WTC11 (cell line): ENCODE results near the gene KATNBL1. TPM values are rescaled to one million over a fixed set of nuclear protein-coding genes. Genes with fewer than 3 reads are reported as not detected.

Source experiments
- ATAC-seq: fragments of 200-7000 bp; cut with Tn5 transposase; 2 replicates; pipeline ENCODE4 v1.10.0; 2021; ENCODE audit warnings: mild to moderate bottlenecking, moderate library complexity
- CTCF ChIA-PET: fragments of 300-600 bp; sonication (Branson Sonifier 250); formaldehyde crosslinking; loops from one replicate; lab custom pipeline; 2021; ENCODE audit warnings: antibody characterized with exemption; lab: Charles Lee
- POLR2A ChIA-PET: fragments of 350-600 bp; sonication (Branson Sonifier 250); formaldehyde crosslinking; loops from one replicate; lab custom pipeline; 2021; ENCODE audit warnings: antibody characterized with exemption; lab: Charles Lee
- DNase-seq: peaks from one replicate; pipeline ENCODE4 v3.0.0; 2021; ENCODE audit warnings: low spot score
- H3K27ac Mint-ChIP-seq: 2 replicates; pipeline ENCODE4 v1.8.0; 2021; ENCODE audit warnings: mixed read lengths
- H3K27me3 Mint-ChIP-seq: 2 replicates; pipeline ENCODE4 v1.8.0; 2021; ENCODE audit warnings: low read depth, mild to moderate bottlenecking, moderate library complexity, mixed read lengths
- H3K36me3 Mint-ChIP-seq: 2 replicates; pipeline ENCODE4 v1.8.0; 2021; ENCODE audit warnings: mixed read lengths
- H3K4me1 Mint-ChIP-seq: 2 replicates; pipeline ENCODE4 v1.8.0; 2022; ENCODE audit warnings: mixed read lengths
- H3K4me3 Mint-ChIP-seq: 2 replicates; pipeline ENCODE4 v1.8.0; 2021; ENCODE audit warnings: mild to moderate bottlenecking, moderate library complexity, mixed read lengths
- H3K9me3 Mint-ChIP-seq: 2 replicates; pipeline ENCODE4 v1.8.0; 2021; ENCODE audit warnings: mixed read lengths
- E2F5 ChIP-seq: sonication (generic); formaldehyde crosslinking; IDR thresholded peaks from 2 replicates; pipeline ENCODE4 v1.8.1; 2022; ENCODE audit warnings: mild to moderate bottlenecking, moderate library complexity, missing genetic modification reagents
- ETV6 ChIP-seq: sonication (generic); formaldehyde crosslinking; IDR thresholded peaks from 2 replicates; pipeline ENCODE4 v1.8.1; 2022; ENCODE audit warnings: mild to moderate bottlenecking, missing genetic modification reagents
- FOXP1 ChIP-seq: sonication (generic); formaldehyde crosslinking; IDR thresholded peaks from 2 replicates; pipeline ENCODE4 v1.8.0; 2022; ENCODE audit warnings: missing genetic modification reagents, mild to moderate bottlenecking, moderate library complexity, borderline replicate concordance
- HMGXB4 ChIP-seq: sonication (generic); formaldehyde crosslinking; IDR thresholded peaks from 2 replicates; pipeline ENCODE4 v1.8.1; 2023; ENCODE audit warnings: mild to moderate bottlenecking, moderate library complexity, missing genetic modification reagents
- IRF1 ChIP-seq: sonication (generic); formaldehyde crosslinking; IDR thresholded peaks from 2 replicates; pipeline ENCODE4 v1.8.0; 2023; ENCODE audit warnings: missing genetic modification reagents
- NR2C2 ChIP-seq: sonication (generic); formaldehyde crosslinking; IDR thresholded peaks from 2 replicates; pipeline ENCODE4 v1.8.0; 2022; ENCODE audit warnings: mild to moderate bottlenecking, missing genetic modification reagents
- SP1 ChIP-seq: sonication (generic); formaldehyde crosslinking; conservative IDR thresholded peaks from 2 replicates; pipeline ENCODE4 v1.8.1; 2022; ENCODE audit warnings: missing genetic modification reagents
- USF2 ChIP-seq: sonication (generic); formaldehyde crosslinking; IDR thresholded peaks from 2 replicates; pipeline ENCODE4 v1.8.1; 2023; ENCODE audit warnings: mild to moderate bottlenecking, missing genetic modification reagents, moderate library complexity
- ZBTB21 ChIP-seq: sonication (generic); formaldehyde crosslinking; IDR thresholded peaks from 2 replicates; pipeline ENCODE4 v1.8.1; 2023; ENCODE audit warnings: mild to moderate bottlenecking, missing genetic modification reagents, borderline replicate concordance
- ZBTB43 ChIP-seq: sonication (generic); formaldehyde crosslinking; IDR thresholded peaks from 2 replicates; pipeline ENCODE4 v1.8.1; 2023; ENCODE audit warnings: mild to moderate bottlenecking, missing genetic modification reagents
- total RNA-seq: library from RNA; stranded (reverse); gene quantifications from 3 replicates; pipeline ENCODE4 v1.2.3, GENCODE V29; 2021
- TF ChIP-seq, protein P1 (sequence below): sonication (generic); formaldehyde crosslinking; conservative IDR thresholded peaks from 2 replicates; pipeline ENCODE4 v1.8.1; 2022; ENCODE audit warnings: mild to moderate bottlenecking, missing genetic modification reagents
- TF ChIP-seq, protein P2 (sequence below): fragments of 250-450 bp; sonication (Bioruptor Pico); IDR thresholded peaks from 2 replicates; pipeline ENCODE4 v2.1.2; 2022; ENCODE audit warnings: mild to moderate bottlenecking, moderate library complexity
- TF ChIP-seq, protein P3 (sequence below): sonication (generic); formaldehyde crosslinking; IDR thresholded peaks from 2 replicates; pipeline ENCODE4 v1.8.1; 2023; ENCODE audit warnings: mild to moderate bottlenecking, missing genetic modification reagents, borderline replicate concordance
- TF ChIP-seq, protein P4 (sequence below): fragments of 250-450 bp; sonication (Bioruptor Pico); conservative IDR thresholded peaks from 2 replicates; pipeline ENCODE4 v1.9.0; 2021; ENCODE audit warnings: mild to moderate bottlenecking

The KATNBL1 gene
- total RNA-seq, 1 experiment from 2014 or later, result 45.8 TPM

- Mint-ChIP-seq H3K27me3 (no peaks in the 10 kb centered on the region), H3K4me1 (no peaks in the 10 kb centered on the region), H3K36me3 (0 out of 2 replicates have a peak, but pooled peaks cover 2% of the 10 kb centered on the region), H3K9me3 (no peaks in the 10 kb centered on the region), H3K4me3 (no peak overlapping the region), H3K27ac (no peak overlapping the region)
- ATAC-seq (no peak), DNase-seq (no peak)
- ChIA-PET POLR2A (no interaction called here), CTCF (interaction anchor here (1.8 kb wide), 1 partner anchor 23 kb away, joined by 10 read pairs; no protein-coding TSS in a partner anchor)
- TF ChIP-seq, protein P1, sequence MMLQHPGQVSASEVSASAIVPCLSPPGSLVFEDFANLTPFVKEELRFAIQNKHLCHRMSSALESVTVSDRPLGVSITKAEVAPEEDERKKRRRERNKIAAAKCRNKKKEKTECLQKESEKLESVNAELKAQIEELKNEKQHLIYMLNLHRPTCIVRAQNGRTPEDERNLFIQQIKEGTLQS (CRISPR knock-in tag), result no peak
- no peak for TF ChIP-seq USF2 (CRISPR knock-in tag)
- TF ChIP-seq ZBTB43 (CRISPR knock-in tag), result no peak
- TF ChIP-seq IRF1 (CRISPR knock-in tag), result no peak
- TF ChIP-seq, protein P2, sequence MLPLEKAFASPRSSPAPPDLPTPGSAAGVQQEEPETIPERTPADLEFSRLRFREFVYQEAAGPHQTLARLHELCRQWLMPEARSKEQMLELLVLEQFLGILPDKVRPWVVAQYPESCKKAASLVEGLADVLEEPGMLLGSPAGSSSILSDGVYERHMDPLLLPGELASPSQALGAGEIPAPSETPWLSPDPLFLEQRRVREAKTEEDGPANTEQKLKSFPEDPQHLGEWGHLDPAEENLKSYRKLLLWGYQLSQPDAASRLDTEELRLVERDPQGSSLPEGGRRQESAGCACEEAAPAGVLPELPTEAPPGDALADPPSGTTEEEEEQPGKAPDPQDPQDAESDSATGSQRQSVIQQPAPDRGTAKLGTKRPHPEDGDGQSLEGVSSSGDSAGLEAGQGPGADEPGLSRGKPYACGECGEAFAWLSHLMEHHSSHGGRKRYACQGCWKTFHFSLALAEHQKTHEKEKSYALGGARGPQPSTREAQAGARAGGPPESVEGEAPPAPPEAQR (CRISPR knock-in tag), result no peak
- TF ChIP-seq, protein P3, sequence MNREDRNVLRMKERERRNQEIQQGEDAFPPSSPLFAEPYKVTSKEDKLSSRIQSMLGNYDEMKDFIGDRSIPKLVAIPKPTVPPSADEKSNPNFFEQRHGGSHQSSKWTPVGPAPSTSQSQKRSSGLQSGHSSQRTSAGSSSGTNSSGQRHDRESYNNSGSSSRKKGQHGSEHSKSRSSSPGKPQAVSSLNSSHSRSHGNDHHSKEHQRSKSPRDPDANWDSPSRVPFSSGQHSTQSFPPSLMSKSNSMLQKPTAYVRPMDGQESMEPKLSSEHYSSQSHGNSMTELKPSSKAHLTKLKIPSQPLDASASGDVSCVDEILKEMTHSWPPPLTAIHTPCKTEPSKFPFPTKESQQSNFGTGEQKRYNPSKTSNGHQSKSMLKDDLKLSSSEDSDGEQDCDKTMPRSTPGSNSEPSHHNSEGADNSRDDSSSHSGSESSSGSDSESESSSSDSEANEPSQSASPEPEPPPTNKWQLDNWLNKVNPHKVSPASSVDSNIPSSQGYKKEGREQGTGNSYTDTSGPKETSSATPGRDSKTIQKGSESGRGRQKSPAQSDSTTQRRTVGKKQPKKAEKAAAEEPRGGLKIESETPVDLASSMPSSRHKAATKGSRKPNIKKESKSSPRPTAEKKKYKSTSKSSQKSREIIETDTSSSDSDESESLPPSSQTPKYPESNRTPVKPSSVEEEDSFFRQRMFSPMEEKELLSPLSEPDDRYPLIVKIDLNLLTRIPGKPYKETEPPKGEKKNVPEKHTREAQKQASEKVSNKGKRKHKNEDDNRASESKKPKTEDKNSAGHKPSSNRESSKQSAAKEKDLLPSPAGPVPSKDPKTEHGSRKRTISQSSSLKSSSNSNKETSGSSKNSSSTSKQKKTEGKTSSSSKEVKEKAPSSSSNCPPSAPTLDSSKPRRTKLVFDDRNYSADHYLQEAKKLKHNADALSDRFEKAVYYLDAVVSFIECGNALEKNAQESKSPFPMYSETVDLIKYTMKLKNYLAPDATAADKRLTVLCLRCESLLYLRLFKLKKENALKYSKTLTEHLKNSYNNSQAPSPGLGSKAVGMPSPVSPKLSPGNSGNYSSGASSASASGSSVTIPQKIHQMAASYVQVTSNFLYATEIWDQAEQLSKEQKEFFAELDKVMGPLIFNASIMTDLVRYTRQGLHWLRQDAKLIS, result no peak
- TF ChIP-seq SP1 (CRISPR knock-in tag), result no peak
- TF ChIP-seq ETV6 (CRISPR knock-in tag), result no peak
- no peak for TF ChIP-seq E2F5
- TF ChIP-seq NR2C2 (CRISPR knock-in tag), result no peak
- no peak for TF ChIP-seq HMGXB4 (CRISPR knock-in tag)
- no peak for TF ChIP-seq FOXP1 (CRISPR knock-in tag)
- no peak for TF ChIP-seq ZBTB21 (CRISPR knock-in tag)
- TF ChIP-seq, protein P4, sequence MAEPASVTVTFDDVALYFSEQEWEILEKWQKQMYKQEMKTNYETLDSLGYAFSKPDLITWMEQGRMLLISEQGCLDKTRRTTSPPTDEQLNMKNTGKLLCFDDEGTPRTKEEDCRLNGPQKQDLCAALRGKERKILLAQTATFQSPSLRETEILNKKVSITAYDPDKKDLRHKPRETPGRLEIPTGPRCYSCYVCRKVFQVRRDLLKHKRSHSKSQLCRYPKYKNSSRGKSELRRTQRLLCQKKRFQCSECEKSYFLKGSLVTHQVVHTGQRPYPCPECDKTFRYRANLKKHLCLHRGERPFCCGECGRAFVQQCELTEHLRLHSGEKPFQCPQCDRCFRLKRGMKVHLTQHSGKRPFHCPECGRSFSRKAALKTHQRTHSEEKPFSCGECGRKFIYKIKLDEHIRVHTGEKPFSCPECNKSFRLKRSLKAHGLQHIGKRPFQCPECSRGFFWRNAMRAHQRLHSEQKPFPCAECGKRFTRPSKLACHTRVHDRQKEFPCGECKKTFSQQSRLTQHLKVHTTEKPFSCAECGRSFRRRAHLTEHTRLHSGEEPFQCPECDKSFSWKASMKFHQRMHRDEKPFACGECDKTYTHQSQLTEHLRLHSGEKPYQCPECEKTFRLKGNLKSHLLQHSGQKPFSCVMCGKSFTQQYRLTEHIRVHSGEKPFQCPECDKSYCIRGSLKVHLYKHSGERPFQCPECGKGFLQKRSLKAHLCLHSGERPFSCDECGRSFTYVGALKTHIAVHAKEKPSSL (CRISPR knock-in tag), result no peak
Measured at GRCh38 chr15:34133511-34133910, 76.4 kb downstream of the KATNBL1 start.
